COLO668 (cell line): ENCODE results near the gene ENDOU.

Experiments used
- DNase-seq: peaks from one replicate; lab custom pipeline; 2025; ENCODE audit not compliant: unreplicated experiment; lab: John Stamatoyannopoulos, UW

ENDOU gene, protein sequence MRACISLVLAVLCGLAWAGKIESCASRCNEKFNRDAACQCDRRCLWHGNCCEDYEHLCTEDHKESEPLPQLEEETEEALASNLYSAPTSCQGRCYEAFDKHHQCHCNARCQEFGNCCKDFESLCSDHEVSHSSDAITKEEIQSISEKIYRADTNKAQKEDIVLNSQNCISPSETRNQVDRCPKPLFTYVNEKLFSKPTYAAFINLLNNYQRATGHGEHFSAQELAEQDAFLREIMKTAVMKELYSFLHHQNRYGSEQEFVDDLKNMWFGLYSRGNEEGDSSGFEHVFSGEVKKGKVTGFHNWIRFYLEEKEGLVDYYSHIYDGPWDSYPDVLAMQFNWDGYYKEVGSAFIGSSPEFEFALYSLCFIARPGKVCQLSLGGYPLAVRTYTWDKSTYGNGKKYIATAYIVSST

GRCh38 chr12:47725091-47725772 is at the start of gene ENDOU:
TSS of gene ENDOU (minus strand) at chr12:47725490. CDS start at chr12:47725413, 77 bp downstream.
- DNase-seq = no peak

- DNase-seq = peak; percentile 3
These were observed 49.4 kb upstream of the ENDOU start for GRCh38 chr12:47774663-47775062.

DNA sequence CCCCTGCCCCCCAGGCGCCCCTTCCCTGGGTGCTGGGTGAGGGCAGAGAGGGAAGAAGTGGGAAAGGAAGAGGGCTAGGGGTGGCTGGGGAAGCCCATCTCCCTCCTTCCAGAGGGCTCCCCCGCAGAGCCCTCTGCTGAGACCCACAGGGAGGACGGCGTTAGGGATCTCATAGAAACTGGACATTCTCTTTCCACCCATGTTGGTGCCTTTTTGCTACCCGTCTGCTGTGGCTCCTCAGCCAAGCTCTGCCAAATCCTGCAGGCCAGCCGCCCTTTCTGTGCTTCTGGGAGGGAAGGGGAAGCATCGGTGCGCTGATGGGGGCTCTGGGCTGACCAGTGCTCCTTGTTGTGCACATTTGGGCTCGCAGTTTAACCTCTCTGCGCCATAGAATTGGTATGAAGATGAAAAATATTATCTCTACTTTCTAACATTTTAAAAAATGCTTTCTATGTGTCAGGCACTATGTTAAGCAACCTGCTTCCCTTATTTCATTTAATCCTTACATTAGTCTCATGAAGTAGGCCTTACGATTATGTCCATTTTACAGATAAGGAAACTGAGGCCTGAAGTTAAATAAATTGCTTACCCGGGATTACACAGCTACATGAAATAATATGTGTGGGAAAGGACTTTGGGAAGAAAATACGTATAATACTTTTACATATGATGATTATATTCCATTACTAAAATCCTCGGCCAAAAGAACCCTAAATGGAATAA is 48.7 kb upstream of the ENDOU start:
- peak; percentile 17 for DNase-seq

DNA sequence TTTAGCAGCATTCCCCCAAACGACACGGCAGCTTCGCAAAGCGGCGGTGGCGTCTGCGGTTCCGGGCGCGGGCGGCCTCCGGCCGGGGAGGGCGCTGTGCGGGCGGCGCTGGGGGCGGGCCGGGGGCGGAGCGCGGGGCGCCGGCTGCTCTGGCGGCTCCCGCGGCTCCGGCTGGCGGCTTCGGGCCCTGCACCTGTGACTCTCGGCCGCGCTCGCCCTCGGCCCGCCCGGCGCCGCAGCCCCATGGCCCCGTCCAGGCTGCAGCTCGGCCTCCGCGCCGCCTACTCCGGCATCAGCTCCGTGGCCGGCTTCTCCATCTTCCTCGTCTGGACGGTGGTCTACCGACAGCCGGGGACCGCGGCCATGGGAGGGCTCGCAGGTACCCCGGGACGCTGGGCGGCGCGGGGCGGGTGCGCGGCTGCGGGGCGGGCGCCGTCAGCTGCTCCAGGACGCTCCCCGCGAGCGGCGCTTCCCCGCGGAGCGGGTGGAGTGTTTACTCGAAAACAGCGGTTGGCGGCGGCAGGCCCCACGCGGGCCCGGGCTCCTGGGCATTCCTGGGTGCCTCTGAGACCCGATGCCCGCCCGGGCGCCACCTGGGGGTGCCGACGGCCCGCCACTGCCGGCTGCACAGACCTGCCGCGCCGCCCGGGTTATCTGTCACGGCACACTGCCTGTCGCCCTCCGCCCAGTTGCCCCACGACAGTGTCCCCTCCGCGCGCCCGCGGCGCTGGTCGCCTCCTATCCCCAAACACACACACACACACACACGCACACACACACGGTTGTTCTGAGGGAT is 48.0 kb upstream of the ENDOU start, which contains the start of gene SLC48A1:
Gene SLC48A1, plus strand, starts transcription at position 177 of the 796 bp plus-strand sequence. Its CDS starts 67 bp downstream, at position 244.
- peak; percentile 83 for DNase-seq

- no peak for DNase-seq
These were observed 47.4 kb upstream of the ENDOU start for GRCh38 chr12:47772738-47773061.

- no peak for DNase-seq
These were observed 46.9 kb upstream of the ENDOU start for GRCh38 chr12:47772094-47772660.

DNA sequence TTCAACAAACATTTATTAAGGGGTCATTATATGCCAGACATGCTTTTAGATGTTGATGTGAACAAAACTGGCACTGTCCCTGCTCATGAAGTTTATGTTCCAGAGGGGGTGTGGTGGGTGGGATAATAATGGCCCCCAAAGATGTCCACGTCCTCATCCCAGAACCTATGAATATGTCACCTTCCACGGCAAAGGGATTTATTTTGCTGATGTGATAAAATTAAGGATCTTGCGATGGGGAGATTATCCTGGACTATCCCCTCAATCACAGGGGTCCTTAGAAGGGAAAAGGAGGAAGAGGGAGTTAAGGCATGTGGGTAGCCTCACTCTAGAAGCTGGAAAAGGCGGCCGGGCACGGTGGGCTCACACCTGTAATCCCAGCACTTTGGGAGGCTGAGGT is 46.0 kb upstream of the ENDOU start:
- DNase-seq = no peak

- no peak for DNase-seq
These were observed 44.9 kb upstream of the ENDOU start for GRCh38 chr12:47770086-47770726.

DNA sequence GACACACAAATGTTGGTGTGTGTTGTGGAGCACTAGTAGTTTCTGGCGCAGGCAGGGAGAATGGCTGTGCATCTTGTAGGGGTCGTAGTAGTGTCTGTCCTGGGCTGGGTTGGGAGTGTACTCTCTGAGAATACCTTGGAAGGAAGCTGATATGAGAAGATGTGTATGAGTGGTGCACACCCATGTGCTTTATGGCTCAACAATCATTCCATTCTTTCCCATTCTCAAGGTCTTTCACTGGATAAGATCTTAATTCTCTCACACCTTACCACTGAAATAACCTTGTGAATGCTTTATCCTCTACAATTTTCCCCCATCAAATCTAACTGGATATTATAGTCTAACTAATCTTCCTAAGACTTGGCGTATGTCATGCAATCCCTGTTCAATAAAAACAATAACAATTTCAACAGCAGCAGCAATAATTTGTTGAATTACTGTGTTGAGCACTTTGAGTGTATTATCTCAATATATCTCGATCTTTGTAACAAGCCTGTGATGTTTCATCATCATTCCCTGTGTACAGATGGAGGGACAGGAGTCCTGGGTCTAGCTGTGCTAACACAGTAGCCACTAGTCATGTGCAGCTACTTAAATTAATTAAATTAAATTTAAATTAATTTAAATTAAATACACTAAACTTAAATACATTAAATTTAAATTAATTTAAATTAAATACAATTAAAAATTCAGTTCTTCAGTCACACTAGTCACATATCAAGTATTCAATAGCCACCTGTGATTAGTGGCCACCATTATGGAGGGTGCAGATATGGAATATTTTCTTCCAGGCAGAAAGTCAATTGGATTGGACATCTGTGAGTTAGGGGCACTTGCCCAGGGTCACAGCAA is 44.2 kb upstream of the ENDOU start:
- no peak for DNase-seq

DNA sequence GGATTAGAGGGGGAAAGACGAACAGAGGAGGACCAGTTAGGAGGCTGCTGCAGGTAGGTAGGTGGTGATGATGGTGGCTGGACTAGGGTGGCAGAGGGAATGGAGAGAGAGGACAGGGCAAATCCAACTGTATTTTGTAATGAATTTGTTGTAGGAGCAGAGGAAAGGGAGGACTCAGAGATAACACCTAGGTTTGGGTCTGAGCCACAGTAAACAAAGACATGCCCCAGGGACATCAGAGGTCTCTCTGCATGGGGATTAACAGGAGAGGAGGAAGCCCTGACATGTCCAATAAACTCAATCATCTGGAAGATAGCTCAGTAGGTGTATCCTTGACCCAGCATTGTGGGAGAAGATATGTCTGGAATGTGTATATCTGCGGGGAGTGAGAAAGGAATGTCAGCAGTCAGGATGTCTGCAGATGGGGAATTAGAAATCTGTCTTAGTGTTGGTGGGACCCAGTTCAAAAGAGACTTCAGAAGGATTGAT is 43.1 kb upstream of the ENDOU start:
- no peak for DNase-seq

DNA sequence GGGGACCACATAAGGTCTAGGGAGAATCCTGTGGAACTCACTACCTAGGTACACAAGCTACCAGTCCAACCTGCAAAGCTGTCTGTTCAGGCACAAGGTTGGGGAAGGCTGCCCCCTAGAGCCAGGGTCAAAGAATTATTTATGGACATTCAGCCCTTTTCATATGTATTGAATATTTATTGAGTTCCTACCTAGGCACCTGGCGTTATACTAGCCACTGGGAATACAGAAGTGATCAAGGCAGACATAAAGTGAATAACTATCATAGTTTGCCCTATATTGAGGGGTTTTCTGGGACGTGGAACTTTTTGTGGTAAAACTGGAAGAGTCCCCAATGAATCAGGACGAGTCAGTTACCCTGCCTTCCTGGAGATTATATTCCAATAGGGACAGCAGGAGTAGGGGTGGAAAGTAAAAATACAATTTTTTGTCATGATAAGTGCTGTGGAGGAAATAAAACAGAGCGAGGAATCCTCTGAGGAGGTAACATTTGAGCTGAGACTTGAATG is 42.0 kb upstream of the ENDOU start:
- DNase-seq = peak; percentile 52

GRCh38 chr12:47766502-47767215 is 41.4 kb upstream of the ENDOU start:
- no peak for DNase-seq

DNA sequence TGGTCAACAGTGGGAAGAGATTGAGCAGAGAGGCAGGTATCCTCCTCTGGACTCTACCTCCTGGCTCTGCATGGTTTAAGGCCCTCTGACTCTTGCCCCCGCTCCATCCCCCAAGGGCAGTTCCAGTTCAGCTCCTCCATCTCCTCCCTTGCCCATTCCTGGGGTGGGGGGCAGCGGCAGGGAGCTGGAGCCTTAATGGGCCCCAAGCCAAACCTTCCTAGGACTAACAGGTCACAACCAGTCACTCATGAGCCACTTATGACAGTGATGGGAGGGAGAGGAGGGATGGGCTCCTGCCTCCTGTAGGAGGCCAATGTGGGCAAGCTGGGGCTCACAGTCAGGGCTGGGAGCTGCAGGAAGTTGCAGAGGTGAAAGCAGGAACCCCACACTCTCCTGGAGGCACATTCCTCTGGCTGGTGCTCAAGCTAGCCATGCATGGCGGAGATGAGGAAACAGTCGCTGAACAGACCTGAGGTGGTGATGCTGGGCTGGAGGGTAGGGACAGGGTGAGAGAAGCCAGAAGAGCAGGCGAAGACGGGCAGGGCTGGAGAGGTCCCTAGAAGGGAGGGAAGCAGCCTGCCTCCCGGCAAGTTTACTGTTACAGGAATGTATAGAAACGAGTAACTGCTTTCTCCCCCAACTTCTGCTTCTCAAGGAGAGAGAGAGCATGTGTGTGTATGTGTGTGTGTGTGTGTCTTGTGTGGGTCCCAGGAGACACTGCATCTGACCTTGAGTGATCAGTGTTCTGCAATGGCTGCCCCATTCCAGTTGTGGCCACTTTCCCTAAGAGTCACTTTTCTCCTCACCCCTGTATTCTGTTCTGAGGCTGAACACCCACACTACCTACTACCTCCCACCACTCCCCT is 38.4 kb upstream of the ENDOU start:
- DNase-seq = no peak

DNA sequence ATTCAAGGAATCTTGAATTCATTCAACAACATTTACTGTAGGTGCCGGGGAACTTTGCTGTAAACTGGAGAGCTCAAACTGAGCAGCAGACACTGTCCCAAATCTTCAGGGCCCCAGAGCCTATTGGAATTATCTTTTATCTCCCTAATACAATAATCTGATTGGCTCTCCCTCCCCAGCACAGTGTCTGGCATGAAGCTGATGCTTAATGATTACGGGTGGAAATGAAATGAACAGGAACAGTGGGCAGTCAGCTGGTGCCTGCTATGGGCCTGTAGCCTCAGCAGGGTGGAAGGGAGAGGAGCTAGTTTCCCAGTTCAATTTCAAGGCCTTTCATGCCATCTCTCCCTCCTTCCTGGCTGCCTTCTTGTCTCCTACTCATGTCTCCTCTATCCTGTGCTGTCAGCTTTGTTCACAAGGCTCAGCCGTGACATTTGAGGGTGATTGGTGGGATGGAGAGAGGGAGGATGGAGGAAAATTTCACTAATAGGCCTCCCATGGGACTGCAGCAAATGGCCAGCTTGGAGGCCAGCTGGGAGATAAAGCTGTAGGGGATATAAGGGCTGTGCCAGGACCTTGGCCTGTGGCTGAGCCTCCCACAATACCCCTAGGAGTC is 37.7 kb upstream of the ENDOU start:
- DNase-seq = no peak

DNA sequence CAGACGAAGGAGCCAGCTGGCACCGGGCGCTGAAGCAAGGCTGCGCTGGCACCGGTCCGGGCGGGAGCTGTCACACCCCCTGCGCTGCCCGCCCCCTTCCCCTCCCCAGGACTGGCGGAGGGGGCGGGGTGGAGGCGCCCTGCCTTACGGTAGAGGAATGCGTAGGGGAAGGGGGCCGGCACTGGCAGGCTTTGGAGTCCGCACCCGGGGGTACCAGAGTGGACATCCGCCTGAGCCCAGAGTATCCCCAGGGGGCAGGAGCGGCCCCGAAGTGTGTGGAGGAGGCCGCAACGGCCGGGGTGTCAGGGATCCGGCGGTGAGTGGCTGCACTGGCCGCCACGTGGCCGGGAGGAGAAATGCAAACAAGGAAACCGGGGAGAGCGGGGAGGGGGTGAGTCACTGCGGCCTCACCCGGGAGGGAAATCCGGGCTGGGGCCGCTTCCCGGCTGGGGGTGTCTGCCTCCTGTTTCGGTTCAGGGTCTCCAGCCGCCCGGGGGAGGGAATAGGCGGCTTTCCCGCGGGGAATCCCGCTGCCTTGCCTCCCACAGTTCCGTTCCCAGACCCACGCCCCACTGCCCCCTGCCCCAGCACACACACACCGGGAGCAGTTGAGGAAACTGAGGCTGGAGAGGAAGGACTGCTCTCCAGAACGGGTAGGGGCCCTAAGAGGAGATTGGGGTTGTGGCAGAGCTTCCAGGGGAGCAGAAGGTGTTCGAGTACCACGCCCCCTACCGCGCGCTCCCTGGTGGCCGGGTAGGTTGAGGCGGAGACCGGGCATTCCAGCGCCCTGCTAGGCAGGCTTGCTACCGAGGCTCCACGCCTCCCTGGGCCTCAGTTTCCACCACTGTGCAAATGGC is 33.8 kb upstream of the ENDOU start, which contains the start of gene RAPGEF3:
Gene RAPGEF3, minus strand, starts transcription at position 47 of the 857 bp plus-strand sequence. CDS start 324 bp downstream, outside the sequence.
- peak; percentile 70 for DNase-seq

GRCh38 chr12:47758584-47758833 is 33.2 kb upstream of the ENDOU start:
- DNase-seq = no peak
